Measurements from ENCODE around the gene SNX32.

Gene SNX32

DNA sequence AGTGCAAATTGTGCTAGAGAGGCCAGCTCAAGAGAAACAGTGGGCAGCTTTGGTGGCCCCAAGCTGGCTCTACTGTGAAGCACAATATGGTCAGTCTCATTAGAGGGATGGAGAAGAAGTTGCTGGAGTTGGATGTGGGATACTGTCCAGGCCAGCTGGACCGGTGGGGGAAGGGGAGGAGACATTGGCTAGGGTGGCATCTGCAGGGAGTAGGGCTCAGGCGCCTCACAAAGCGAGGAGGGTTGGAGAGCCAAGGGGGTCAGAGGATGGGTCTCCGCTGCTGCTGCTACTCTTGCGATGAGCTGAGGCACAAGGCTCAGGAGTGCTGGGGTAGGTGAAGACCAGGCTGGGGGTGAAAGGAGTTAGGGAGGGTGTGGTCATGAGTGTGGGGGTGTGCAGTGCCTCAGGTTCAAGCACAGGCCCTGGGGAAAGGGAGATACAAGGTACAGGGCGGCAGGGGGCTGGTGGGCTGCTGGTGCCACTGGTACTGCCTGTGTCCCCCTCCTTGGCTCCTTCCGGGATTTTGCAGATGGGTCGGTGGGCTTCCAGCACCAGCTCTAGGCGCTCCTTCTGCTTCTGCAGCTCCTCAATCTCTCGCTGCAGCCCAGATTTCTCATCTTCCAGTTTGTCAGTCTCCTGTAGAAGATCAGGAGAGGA, 59.0 kb downstream of the SNX32 start:
- Histone ChIP-seq H3K9me3 (ENCODE audit: control insufficient read depth, insufficient read depth, low read length) (no peaks in the 10 kb centered on the region), H3K4me3 (ENCODE audit: low read length) (peak overlapping the region; percentile 93), H3K9me2 (replicated peaks; ENCODE audit: control insufficient read depth, low read length) (no peaks in the 10 kb centered on the region), H3F3A (ENCODE audit: control insufficient read depth, insufficient read depth) (peaks cover 32% of the 10 kb centered on the region), H4K20me1 (ENCODE audit: control insufficient read depth, insufficient read depth, low read depth, low read length) (0 out of 2 replicates have a peak, but pooled peaks cover 3% of the 10 kb centered on the region), H3K27me3 (ENCODE audit: control insufficient read depth, low read length) (no peaks in the 10 kb centered on the region), H3K4me2 (ENCODE audit: low read length) (peak overlapping the region; percentile 95), H3K27ac (ENCODE audit: low read depth, low read length) (peak overlapping the region; percentile 84), H3K4me1 (ENCODE audit: control insufficient read depth, low read length) (peaks cover 44% of the 10 kb centered on the region), H3K79me2 (ENCODE audit: control insufficient read depth, low read length) (peaks cover 38% of the 10 kb centered on the region), H3K36me3 (ENCODE audit: control insufficient read depth, low read length) (peaks cover 12% of the 10 kb centered on the region)
- no peak for TF ChIP-seq EZH2phosphoT487 (IDR thresholded peaks at IDR 0.05; ENCODE audit: borderline replicate concordance, low read length)

DNA sequence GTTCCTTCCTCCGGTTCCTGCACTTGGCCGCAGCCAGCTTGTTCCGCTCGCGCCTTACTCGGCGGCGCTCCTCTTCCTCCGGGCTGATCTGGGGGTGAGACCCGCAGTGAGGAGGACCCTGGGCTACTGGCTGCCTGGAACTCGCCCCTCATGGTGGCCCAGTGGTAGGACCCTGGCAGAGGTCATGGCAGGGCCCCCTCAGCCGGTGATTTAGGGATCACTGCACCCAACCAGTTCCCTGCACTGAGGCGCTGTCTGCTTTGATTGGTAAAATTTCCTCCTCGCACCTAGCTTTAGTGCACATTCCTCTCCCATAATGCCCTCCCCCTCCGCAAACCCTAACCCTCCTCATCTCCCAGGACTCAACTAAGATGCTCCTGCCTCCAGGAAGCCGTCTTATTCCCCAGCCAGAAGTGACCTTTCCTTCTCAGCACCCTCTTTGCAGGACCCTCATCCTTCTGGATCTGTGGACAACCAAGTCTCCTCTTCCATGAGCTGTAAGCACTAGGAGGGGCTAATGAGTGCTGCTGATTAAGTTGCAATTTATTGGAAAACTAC, 60.4 kb downstream of the SNX32 start:
- no peak for TF ChIP-seq EZH2phosphoT487 (IDR thresholded peaks at IDR 0.05; ENCODE audit: borderline replicate concordance, low read length)
- TF ChIP-seq, protein P1, sequence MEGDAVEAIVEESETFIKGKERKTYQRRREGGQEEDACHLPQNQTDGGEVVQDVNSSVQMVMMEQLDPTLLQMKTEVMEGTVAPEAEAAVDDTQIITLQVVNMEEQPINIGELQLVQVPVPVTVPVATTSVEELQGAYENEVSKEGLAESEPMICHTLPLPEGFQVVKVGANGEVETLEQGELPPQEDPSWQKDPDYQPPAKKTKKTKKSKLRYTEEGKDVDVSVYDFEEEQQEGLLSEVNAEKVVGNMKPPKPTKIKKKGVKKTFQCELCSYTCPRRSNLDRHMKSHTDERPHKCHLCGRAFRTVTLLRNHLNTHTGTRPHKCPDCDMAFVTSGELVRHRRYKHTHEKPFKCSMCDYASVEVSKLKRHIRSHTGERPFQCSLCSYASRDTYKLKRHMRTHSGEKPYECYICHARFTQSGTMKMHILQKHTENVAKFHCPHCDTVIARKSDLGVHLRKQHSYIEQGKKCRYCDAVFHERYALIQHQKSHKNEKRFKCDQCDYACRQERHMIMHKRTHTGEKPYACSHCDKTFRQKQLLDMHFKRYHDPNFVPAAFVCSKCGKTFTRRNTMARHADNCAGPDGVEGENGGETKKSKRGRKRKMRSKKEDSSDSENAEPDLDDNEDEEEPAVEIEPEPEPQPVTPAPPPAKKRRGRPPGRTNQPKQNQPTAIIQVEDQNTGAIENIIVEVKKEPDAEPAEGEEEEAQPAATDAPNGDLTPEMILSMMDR (IDR thresholded peaks at IDR 0.05; ENCODE audit: low read depth, low read length, poor library complexity, severe bottlenecking), result no peak
- Histone ChIP-seq H3K79me2 (ENCODE audit: control insufficient read depth, low read length) (peaks cover 34% of the 10 kb centered on the region), H3K4me2 (ENCODE audit: low read length) (peak overlapping the region; percentile 95), H3F3A (ENCODE audit: control insufficient read depth, insufficient read depth) (peaks cover 26% of the 10 kb centered on the region), H3K4me3 (ENCODE audit: low read length) (peak overlapping the region; percentile 93), H3K36me3 (ENCODE audit: control insufficient read depth, low read length) (peaks cover 12% of the 10 kb centered on the region), H3K9me3 (ENCODE audit: control insufficient read depth, insufficient read depth, low read length) (no peaks in the 10 kb centered on the region), H4K20me1 (ENCODE audit: control insufficient read depth, insufficient read depth, low read depth, low read length) (0 out of 2 replicates have a peak, but pooled peaks cover 3% of the 10 kb centered on the region), H3K27me3 (ENCODE audit: control insufficient read depth, low read length) (peaks cover 9% of the 10 kb centered on the region), H3K4me1 (ENCODE audit: control insufficient read depth, low read length) (peaks cover 38% of the 10 kb centered on the region), H3K9me2 (replicated peaks; ENCODE audit: control insufficient read depth, low read length) (no peaks in the 10 kb centered on the region), H3K27ac (ENCODE audit: low read depth, low read length) (peak overlapping the region; percentile 64)

DNA sequence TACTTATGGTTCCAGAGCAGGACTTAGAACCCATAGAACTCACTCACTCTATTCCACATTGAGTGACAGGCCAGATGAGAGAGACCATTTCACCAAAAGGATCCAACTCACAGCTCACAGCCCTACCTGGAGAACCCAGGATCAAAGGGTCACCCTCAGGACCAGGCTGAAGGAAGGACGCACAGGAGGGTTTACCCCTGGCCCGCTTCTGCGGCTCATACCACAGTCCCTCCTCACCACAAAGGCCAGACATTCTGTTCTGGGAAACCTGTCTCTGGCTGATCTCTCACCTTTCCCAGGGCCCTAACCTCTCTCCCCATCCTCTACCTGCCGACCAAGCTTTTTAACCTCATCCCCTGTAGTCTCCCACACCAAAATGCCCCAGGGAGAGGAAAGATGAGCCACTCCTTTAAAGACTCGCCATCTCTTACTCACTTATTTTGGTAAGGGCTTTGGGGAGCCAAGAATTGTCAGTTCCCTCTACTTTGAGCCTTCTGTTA, 61.8 kb downstream of the SNX32 start:
- Histone ChIP-seq H4K20me1 (ENCODE audit: control insufficient read depth, insufficient read depth, low read depth, low read length) (0 out of 2 replicates have a peak, but pooled peaks cover 3% of the 10 kb centered on the region), H3K27ac (ENCODE audit: low read depth, low read length) (no peak overlapping the region), H3K79me2 (ENCODE audit: control insufficient read depth, low read length) (peaks cover 33% of the 10 kb centered on the region), H3K27me3 (ENCODE audit: control insufficient read depth, low read length) (peaks cover 20% of the 10 kb centered on the region), H3K4me3 (ENCODE audit: low read length) (no peak overlapping the region), H3K36me3 (ENCODE audit: control insufficient read depth, low read length) (peaks cover 12% of the 10 kb centered on the region), H3K4me1 (ENCODE audit: control insufficient read depth, low read length) (peaks cover 40% of the 10 kb centered on the region), H3F3A (ENCODE audit: control insufficient read depth, insufficient read depth) (peaks cover 18% of the 10 kb centered on the region), H3K9me2 (replicated peaks; ENCODE audit: control insufficient read depth, low read length) (no peaks in the 10 kb centered on the region), H3K9me3 (ENCODE audit: control insufficient read depth, insufficient read depth, low read length) (no peaks in the 10 kb centered on the region), H3K4me2 (ENCODE audit: low read length) (no peak overlapping the region)
- no peak for TF ChIP-seq EZH2phosphoT487 (IDR thresholded peaks at IDR 0.05; ENCODE audit: borderline replicate concordance, low read length)
- TF ChIP-seq, protein P1 (IDR thresholded peaks at IDR 0.05; ENCODE audit: low read depth, low read length, poor library complexity, severe bottlenecking), result no peak
